Measurements from ENCODE around the gene CDH8.

Gene CDH8

GRCh38 chr16:61834082-61834481, 202.2 kb downstream of the CDH8 start:
- no peaks in the 10 kb centered on the region for H3K27me3 ChIP-seq (ENCODE audit: insufficient read depth, poor library complexity, severe bottlenecking)
- no peak overlapping the region for H3K4me3 ChIP-seq (replicated peaks; ENCODE audit: insufficient read depth, low read length)
- no peak for DNase-seq (ENCODE audit: low read depth in 1 of 2, low spot score in 1 of 2)
- TF ChIP-seq GABPA (IDR thresholded peaks at IDR 0.05; ENCODE audit: low read depth), result no peak
- TF ChIP-seq SPI1 (IDR thresholded peaks at IDR 0.05; ENCODE audit: borderline replicate concordance, low read depth), result no peak
- TF ChIP-seq, protein P1, sequence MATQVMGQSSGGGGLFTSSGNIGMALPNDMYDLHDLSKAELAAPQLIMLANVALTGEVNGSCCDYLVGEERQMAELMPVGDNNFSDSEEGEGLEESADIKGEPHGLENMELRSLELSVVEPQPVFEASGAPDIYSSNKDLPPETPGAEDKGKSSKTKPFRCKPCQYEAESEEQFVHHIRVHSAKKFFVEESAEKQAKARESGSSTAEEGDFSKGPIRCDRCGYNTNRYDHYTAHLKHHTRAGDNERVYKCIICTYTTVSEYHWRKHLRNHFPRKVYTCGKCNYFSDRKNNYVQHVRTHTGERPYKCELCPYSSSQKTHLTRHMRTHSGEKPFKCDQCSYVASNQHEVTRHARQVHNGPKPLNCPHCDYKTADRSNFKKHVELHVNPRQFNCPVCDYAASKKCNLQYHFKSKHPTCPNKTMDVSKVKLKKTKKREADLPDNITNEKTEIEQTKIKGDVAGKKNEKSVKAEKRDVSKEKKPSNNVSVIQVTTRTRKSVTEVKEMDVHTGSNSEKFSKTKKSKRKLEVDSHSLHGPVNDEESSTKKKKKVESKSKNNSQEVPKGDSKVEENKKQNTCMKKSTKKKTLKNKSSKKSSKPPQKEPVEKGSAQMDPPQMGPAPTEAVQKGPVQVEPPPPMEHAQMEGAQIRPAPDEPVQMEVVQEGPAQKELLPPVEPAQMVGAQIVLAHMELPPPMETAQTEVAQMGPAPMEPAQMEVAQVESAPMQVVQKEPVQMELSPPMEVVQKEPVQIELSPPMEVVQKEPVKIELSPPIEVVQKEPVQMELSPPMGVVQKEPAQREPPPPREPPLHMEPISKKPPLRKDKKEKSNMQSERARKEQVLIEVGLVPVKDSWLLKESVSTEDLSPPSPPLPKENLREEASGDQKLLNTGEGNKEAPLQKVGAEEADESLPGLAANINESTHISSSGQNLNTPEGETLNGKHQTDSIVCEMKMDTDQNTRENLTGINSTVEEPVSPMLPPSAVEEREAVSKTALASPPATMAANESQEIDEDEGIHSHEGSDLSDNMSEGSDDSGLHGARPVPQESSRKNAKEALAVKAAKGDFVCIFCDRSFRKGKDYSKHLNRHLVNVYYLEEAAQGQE (IDR thresholded peaks at IDR 0.05; ENCODE audit: insufficient replicate concordance, low read depth), result no peak
- TF ChIP-seq, protein P2, sequence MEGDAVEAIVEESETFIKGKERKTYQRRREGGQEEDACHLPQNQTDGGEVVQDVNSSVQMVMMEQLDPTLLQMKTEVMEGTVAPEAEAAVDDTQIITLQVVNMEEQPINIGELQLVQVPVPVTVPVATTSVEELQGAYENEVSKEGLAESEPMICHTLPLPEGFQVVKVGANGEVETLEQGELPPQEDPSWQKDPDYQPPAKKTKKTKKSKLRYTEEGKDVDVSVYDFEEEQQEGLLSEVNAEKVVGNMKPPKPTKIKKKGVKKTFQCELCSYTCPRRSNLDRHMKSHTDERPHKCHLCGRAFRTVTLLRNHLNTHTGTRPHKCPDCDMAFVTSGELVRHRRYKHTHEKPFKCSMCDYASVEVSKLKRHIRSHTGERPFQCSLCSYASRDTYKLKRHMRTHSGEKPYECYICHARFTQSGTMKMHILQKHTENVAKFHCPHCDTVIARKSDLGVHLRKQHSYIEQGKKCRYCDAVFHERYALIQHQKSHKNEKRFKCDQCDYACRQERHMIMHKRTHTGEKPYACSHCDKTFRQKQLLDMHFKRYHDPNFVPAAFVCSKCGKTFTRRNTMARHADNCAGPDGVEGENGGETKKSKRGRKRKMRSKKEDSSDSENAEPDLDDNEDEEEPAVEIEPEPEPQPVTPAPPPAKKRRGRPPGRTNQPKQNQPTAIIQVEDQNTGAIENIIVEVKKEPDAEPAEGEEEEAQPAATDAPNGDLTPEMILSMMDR (IDR thresholded peaks at IDR 0.05; ENCODE audit: insufficient read depth, low read length), result no peak
- TF ChIP-seq POLR2AphosphoS5 (IDR thresholded peaks at IDR 0.05; ENCODE audit: low read depth), result no peak
- no peak overlapping the region for H3K27ac ChIP-seq (replicated peaks)

- Histone ChIP-seq H3K4me3 (replicated peaks; ENCODE audit: insufficient read depth, low read length) (no peak overlapping the region), H3K27me3 (ENCODE audit: insufficient read depth, poor library complexity, severe bottlenecking) (no peaks in the 10 kb centered on the region), H3K27ac (replicated peaks) (no peak overlapping the region)
- no peak for DNase-seq (ENCODE audit: low read depth in 1 of 2, low spot score in 1 of 2)
- TF ChIP-seq GABPA (IDR thresholded peaks at IDR 0.05; ENCODE audit: low read depth) (no peak), POLR2AphosphoS5 (IDR thresholded peaks at IDR 0.05; ENCODE audit: low read depth) (no peak), SPI1 (IDR thresholded peaks at IDR 0.05; ENCODE audit: borderline replicate concordance, low read depth) (no peak)
- TF ChIP-seq, protein P2 (IDR thresholded peaks at IDR 0.05; ENCODE audit: insufficient read depth, low read length), result no peak
- TF ChIP-seq, protein P1 (IDR thresholded peaks at IDR 0.05; ENCODE audit: insufficient replicate concordance, low read depth), result no peak
Observed at GRCh38 chr16:61831351-61831917, 204.8 kb downstream of the CDH8 start.

DNA sequence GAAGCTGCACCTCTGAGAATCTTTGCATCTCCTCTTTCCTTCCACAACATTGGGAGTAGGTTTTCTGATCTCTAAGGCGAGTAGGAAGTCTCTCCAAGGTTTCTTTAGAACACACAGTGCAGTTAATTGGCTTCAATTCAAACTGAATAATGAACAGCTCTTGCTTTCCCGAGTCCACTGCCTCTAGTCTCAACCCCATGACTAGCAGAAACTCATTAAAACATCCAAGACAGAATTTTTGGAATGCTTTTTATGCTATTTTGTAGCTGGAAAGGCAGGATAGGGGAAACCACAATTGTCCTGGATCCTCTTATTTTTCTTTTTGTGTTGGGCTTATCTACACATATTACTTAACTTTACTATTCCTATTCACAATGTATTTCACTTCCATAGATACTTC, 206.6 kb downstream of the CDH8 start:
- Histone ChIP-seq H3K4me3 (replicated peaks; ENCODE audit: insufficient read depth, low read length) (no peak overlapping the region), H3K27ac (replicated peaks) (no peak overlapping the region), H3K27me3 (ENCODE audit: insufficient read depth, poor library complexity, severe bottlenecking) (no peaks in the 10 kb centered on the region)
- no peak for TF ChIP-seq GABPA (IDR thresholded peaks at IDR 0.05; ENCODE audit: low read depth)
- TF ChIP-seq, protein P2 (IDR thresholded peaks at IDR 0.05; ENCODE audit: insufficient read depth, low read length), result no peak
- no peak for TF ChIP-seq SPI1 (IDR thresholded peaks at IDR 0.05; ENCODE audit: borderline replicate concordance, low read depth)
- TF ChIP-seq, protein P1 (IDR thresholded peaks at IDR 0.05; ENCODE audit: insufficient replicate concordance, low read depth), result no peak
- TF ChIP-seq POLR2AphosphoS5 (IDR thresholded peaks at IDR 0.05; ENCODE audit: low read depth), result no peak
- DNase-seq (ENCODE audit: low read depth in 1 of 2, low spot score in 1 of 2), result no peak

Data from HL-60 (cell line).